Measurements from ENCODE around the gene MACROD2. TPM values are rescaled to one million over a fixed set of nuclear protein-coding genes. Genes with fewer than 3 reads are reported as not detected.
A peak's percentile ranks its signal among the peaks of the same experiment; 100 is the strongest.

The MACROD2 gene
- total RNA-seq, 4 donors from 2014 or later, result 1.8 to 4.8 (median 2.9) TPM

GRCh38 chr20:14126856-14127255, 131.5 kb downstream of the MACROD2 start:
- no peak overlapping the region for H3K4me3 ChIP-seq
- no peaks in the 10 kb centered on the region for H3K4me1 ChIP-seq
- no peak overlapping the region for H3K27ac ChIP-seq
- DNase-seq, result no peak
- 40 to 64% methylated on average over 2 of the region's 2 CpGs for WGBS, 2 donors
- intact Hi-C loops (cut with DNase I), result no loop called here
- TF ChIP-seq CTCF (IDR thresholded peaks at IDR 0.05) (no peak), POLR2A (IDR thresholded peaks at IDR 0.05) (no peak)
- no peaks in the 10 kb centered on the region for H3K27me3 ChIP-seq
- H3K9me3 ChIP-seq, result no peaks in the 10 kb centered on the region
- H3K36me3 ChIP-seq, result no peaks in the 10 kb centered on the region

DNA sequence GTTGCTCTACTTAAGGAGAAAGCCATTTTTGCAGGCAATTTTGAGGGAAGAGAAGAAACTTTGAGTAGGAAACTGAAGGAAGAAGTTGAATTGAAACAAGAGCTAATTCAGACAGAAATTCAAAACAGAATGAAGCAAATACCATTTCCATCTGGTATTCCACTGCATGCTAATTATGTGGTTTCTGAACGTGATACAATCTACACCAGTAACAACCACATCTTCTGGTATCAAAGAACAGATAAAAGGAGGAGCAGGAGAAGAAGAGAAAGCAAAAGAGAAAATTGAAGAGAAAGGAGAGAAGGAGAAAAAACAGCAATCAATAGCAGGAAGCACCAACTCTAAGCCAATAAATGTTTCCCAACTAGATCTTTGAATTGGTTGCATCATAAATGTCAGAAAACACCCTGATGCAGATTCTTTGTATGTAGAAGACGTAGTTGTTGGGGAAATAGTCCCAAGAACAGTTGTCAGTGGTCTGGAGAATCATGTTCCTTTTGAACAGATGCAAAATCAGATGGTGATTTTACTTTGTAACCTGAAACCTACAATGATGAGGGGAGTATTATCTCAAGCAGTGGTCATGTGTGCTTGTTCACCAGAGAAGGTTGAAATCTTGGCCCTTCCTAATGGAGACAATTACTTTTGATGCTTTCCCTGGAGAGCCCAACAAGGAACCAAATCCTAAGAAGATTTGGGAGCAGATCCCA, 132.4 kb downstream of the MACROD2 start:
- no peaks in the 10 kb centered on the region for H3K9me3 ChIP-seq
- H3K36me3 ChIP-seq, result no peaks in the 10 kb centered on the region
- no peak overlapping the region for H3K4me3 ChIP-seq
- no peaks in the 10 kb centered on the region for H3K27me3 ChIP-seq
- H3K27ac ChIP-seq, result no peak overlapping the region
- WGBS, 2 donors, result 66 to 71% methylated on average over 2 of the region's 2 CpGs
- no peak for TF ChIP-seq POLR2A (IDR thresholded peaks at IDR 0.05)
- TF ChIP-seq CTCF (IDR thresholded peaks at IDR 0.05), result no peak
- H3K4me1 ChIP-seq, result no peaks in the 10 kb centered on the region
- no peak for DNase-seq
- intact Hi-C loops (cut with DNase I), result no loop called here

GRCh38 chr20:14134004-14134403, 138.7 kb downstream of the MACROD2 start:
- no peak for TF ChIP-seq CTCF (IDR thresholded peaks at IDR 0.05)
- no peak for TF ChIP-seq POLR2A (IDR thresholded peaks at IDR 0.05)
- Histone ChIP-seq H3K27me3 (no peaks in the 10 kb centered on the region), H3K27ac (no peak overlapping the region), H3K4me3 (no peak overlapping the region), H3K36me3 (no peaks in the 10 kb centered on the region), H3K9me3 (no peaks in the 10 kb centered on the region), H3K4me1 (no peaks in the 10 kb centered on the region)
- WGBS, 2 donors, result 84 to 89% methylated on average over 3 of the region's 3 CpGs
- no peak for DNase-seq
- intact Hi-C loops (cut with DNase I), result no loop called here

DNA sequence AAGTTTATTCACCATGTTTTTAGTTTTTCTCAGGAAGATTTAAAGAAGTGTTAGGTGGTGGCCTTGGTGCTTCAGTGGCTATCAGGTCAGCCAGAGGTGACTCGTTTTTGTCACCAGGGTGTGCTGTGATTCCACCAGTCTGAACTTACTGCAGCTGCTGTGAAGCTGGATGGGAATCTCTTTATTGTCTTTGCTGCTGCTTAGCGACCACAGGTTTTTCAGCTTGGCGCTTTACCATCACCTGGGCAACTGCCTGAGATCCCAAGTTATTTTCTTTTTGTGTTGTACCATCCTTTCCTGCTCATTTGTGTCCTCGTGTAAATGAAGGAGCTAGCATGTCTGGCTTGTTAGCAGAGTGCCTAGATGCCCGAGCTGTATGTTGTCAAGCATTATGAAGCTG, 146.9 kb downstream of the MACROD2 start:
- Histone ChIP-seq H3K4me1 (no peaks in the 10 kb centered on the region), H3K27ac (no peak overlapping the region), H3K27me3 (no peaks in the 10 kb centered on the region), H3K36me3 (no peaks in the 10 kb centered on the region), H3K4me3 (no peak overlapping the region), H3K9me3 (no peaks in the 10 kb centered on the region)
- 17 to 18% methylated on average over 5 of the region's 5 CpGs for WGBS, 2 donors
- TF ChIP-seq POLR2A (IDR thresholded peaks at IDR 0.05) (no peak), CTCF (IDR thresholded peaks at IDR 0.05) (peak in 5 of 6 experiments; percentile 11 to 57 (median 40))
- intact Hi-C loops (cut with DNase I), result no loop called here
- DNase-seq, result no peak

- Histone ChIP-seq H3K27me3 (no peaks in the 10 kb centered on the region), H3K36me3 (no peaks in the 10 kb centered on the region), H3K4me1 (no peaks in the 10 kb centered on the region), H3K27ac (no peak overlapping the region), H3K9me3 (no peaks in the 10 kb centered on the region), H3K4me3 (no peak overlapping the region)
- DNase-seq, result no peak
- TF ChIP-seq POLR2A (IDR thresholded peaks at IDR 0.05) (no peak), CTCF (IDR thresholded peaks at IDR 0.05) (no peak)
- WGBS, 2 donors, result 43 to 52% methylated on average over 2 of the region's 2 CpGs
- intact Hi-C loops (cut with DNase I), result no loop called here
These were observed 147.8 kb downstream of the MACROD2 start for GRCh38 chr20:14142964-14143627.
